H1 (cell line): ENCODE results near the gene RTF1. TPM values are rescaled to one million over a fixed set of nuclear protein-coding genes. Genes with fewer than 3 reads are reported as not detected.

Experiments used
- CTCF ChIA-PET: fragments of 300-600 bp; sonication (Branson Sonifier 250); formaldehyde crosslinking; loops from one replicate; lab custom pipeline; 2021; ENCODE audit not compliant: partially characterized antibody; lab: Charles Lee
- POLR2A ChIA-PET: fragments of 300-600 bp; sonication (Branson Sonifier 250); formaldehyde crosslinking; loops from one replicate; lab custom pipeline; 2021; ENCODE audit warnings: inconsistent platforms; ENCODE audit not compliant: partially characterized antibody; lab: Charles Lee
- DNase-seq, 2 experiments: peaks; one replicate each; pipeline versions ENCODE4 v3.0.0 to v3.0.0-alpha.2; 2010 to 2022; ENCODE audit warnings: low spot score in 2 of 2, low read depth in 1 of 2, mixed read lengths in 1 of 2
- FAIRE-seq: peaks from 2 replicates; lab custom pipeline; 2011; peaks lifted over from hg19 to GRCh38; lab: Jason Lieb, UNC
- H2AFZ ChIP-seq: 2 replicates; pipeline ENCODE4 v1.8.1; 2012; ENCODE audit warnings: low read length, inconsistent platforms
- H2AK5ac ChIP-seq: 2 replicates; pipeline ENCODE4 v1.6.1; 2013; ENCODE audit warnings: low read depth, low read length
- H2BK120ac ChIP-seq: replicated peaks from 2 replicates; pipeline ENCODE3; 2013; ENCODE audit warnings: low read depth, low read length, inconsistent platforms
- H2BK12ac ChIP-seq: 2 replicates; pipeline ENCODE4 v1.6.1; 2013; ENCODE audit warnings: low read depth, low read length
- H2BK15ac ChIP-seq: 2 replicates; pipeline ENCODE4 v1.6.1; 2013; ENCODE audit warnings: low read length
- H2BK20ac ChIP-seq: 2 replicates; pipeline ENCODE4 v1.6.1; 2013; ENCODE audit warnings: low read length
- H2BK5ac ChIP-seq: 2 replicates; pipeline ENCODE4 v1.6.1; 2013; ENCODE audit warnings: low read depth, low read length
- H3K14ac ChIP-seq: 2 replicates; pipeline ENCODE4 v1.6.1; 2013; ENCODE audit warnings: inconsistent platforms; ENCODE audit not compliant: insufficient read length
- H3K18ac ChIP-seq: 2 replicates; pipeline ENCODE4 v1.6.1; 2013; ENCODE audit warnings: low read length; ENCODE audit errors: extremely low read depth
- H3K23ac ChIP-seq: 2 replicates; pipeline ENCODE4 v1.6.1; 2013; ENCODE audit warnings: inconsistent platforms; ENCODE audit not compliant: insufficient read length
- H3K23me2 ChIP-seq: 2 replicates; pipeline ENCODE4 v1.6.1; 2013; ENCODE audit warnings: low read depth, low read length
- H3K27ac ChIP-seq: 2 replicates; pipeline ENCODE4 v1.6.1; 2011; ENCODE audit warnings: low read depth, low read length, inconsistent platforms
- H3K27me3 ChIP-seq, 4 experiments: replicated peaks in 1 of 4; 1 replicate in 1 of 4; 2 replicates in 3 of 4; pipeline versions ENCODE4 v1.6.1 to v1.8.1; 2011 to 2013; ENCODE audit warnings: low read length in 3 of 4, mild to moderate bottlenecking in 3 of 4, inconsistent platforms in 2 of 4, mixed read lengths in 2 of 4, moderate library complexity in 1 of 4; ENCODE audit not compliant: control insufficient read depth in 3 of 4, insufficient read depth in 3 of 4; ENCODE audit errors: extremely low read depth in 1 of 4
- H3K36me3 ChIP-seq, 4 experiments: 2 replicates each; pipeline versions ENCODE4 v1.6.1 to v1.8.1; 2011 to 2013; ENCODE audit warnings: mild to moderate bottlenecking in 4 of 4, low read length in 3 of 4, moderate library complexity in 2 of 4, control low read depth in 1 of 4, inconsistent platforms in 1 of 4; ENCODE audit not compliant: insufficient read depth in 4 of 4, control insufficient read depth in 2 of 4
- H3K4ac ChIP-seq: replicated peaks from 2 replicates; pipeline ENCODE3; 2013; ENCODE audit warnings: low read length, low read depth, mixed read lengths, inconsistent platforms; ENCODE audit not compliant: insufficient read length
- H3K4me1 ChIP-seq, 4 experiments: replicated peaks in 1 of 4; 1 replicate in 1 of 4; 2 replicates in 3 of 4; pipeline versions ENCODE4 v1.6.1 to v1.8.1; 2011 to 2013; ENCODE audit warnings: low read length in 3 of 4, inconsistent platforms in 2 of 4, mixed read lengths in 1 of 4; ENCODE audit not compliant: insufficient read depth in 4 of 4, control insufficient read depth in 3 of 4
- H3K4me2 ChIP-seq, 2 experiments: 2 replicates each; pipeline versions ENCODE4 v1.6.1 to v1.8.1; 2011 to 2013; ENCODE audit warnings: low read depth in 2 of 2, low read length in 2 of 2, control low read depth in 1 of 2, inconsistent platforms in 1 of 2, mild to moderate bottlenecking in 1 of 2; ENCODE audit not compliant: insufficient read depth in 1 of 2
- H3K4me3 ChIP-seq, 4 experiments: fragments of 200-600, 300-600 bp in 1 of 4; sonication (generic), shearing (Covaris generic), sonication (Bioruptor Twin) in 1 of 4; 2 replicates each; pipeline versions ENCODE4 v1.5.1 to v1.8.1; 2011 to 2016; ENCODE audit warnings: low read length in 4 of 4, low read depth in 3 of 4, control low read depth in 2 of 4, inconsistent platforms in 2 of 4, mild to moderate bottlenecking in 2 of 4, mixed read lengths in 1 of 4, moderate library complexity in 1 of 4; ENCODE audit not compliant: insufficient read depth in 2 of 4; ENCODE audit errors: extremely low read depth in 1 of 4
- H3K56ac ChIP-seq: replicated peaks from 2 replicates; pipeline ENCODE3; 2013; ENCODE audit warnings: low read depth, mild to moderate bottlenecking, mixed read lengths, low read length, inconsistent platforms; ENCODE audit not compliant: insufficient read length
- H3K79me1 ChIP-seq: 2 replicates; pipeline ENCODE4 v1.6.1; 2013; ENCODE audit warnings: low read depth, low read length, control low read depth
- H3K79me2 ChIP-seq, 2 experiments: 2 replicates each; pipeline versions ENCODE4 v1.6.1 to v1.8.1; 2012 to 2013; ENCODE audit warnings: low read length in 2 of 2, mild to moderate bottlenecking in 2 of 2, inconsistent platforms in 1 of 2; ENCODE audit not compliant: insufficient read depth in 2 of 2, control insufficient read depth in 1 of 2
- H3K9ac ChIP-seq, 4 experiments: replicated peaks in 1 of 4; 1 replicate in 1 of 4; 2 replicates in 3 of 4; pipeline versions ENCODE4 v1.6.1 to v1.8.1; 2011 to 2013; ENCODE audit warnings: low read depth in 3 of 4, low read length in 3 of 4, control low read depth in 2 of 4, mild to moderate bottlenecking in 2 of 4, moderate library complexity in 2 of 4, inconsistent platforms in 1 of 4; ENCODE audit errors: extremely low read depth in 1 of 4
- H3K9me3 ChIP-seq, 2 experiments: 2 replicates each; pipeline versions ENCODE4 v1.6.1 to v1.8.1; 2012 to 2013; ENCODE audit warnings: mild to moderate bottlenecking in 2 of 2, moderate library complexity in 2 of 2, control low read depth in 1 of 2, inconsistent platforms in 1 of 2, low read depth in 1 of 2, low read length in 1 of 2, mixed read lengths in 1 of 2; ENCODE audit not compliant: insufficient read depth in 2 of 2
- H4K20me1 ChIP-seq, 2 experiments: replicated peaks in 1 of 2; 2 replicates each; pipeline versions ENCODE3 to v1.8.1; 2011 to 2013; ENCODE audit warnings: inconsistent platforms in 2 of 2, low read length in 2 of 2, mild to moderate bottlenecking in 1 of 2; ENCODE audit not compliant: insufficient read depth in 2 of 2, control insufficient read depth in 1 of 2
- H4K5ac ChIP-seq: 2 replicates; pipeline ENCODE4 v1.6.1; 2013; ENCODE audit warnings: low read length, low read depth, mixed read lengths, inconsistent platforms; ENCODE audit not compliant: insufficient read length
- H4K8ac ChIP-seq: 2 replicates; pipeline ENCODE4 v1.8.0; 2013; ENCODE audit warnings: mild to moderate bottlenecking, moderate library complexity, low read length, inconsistent platforms; ENCODE audit not compliant: insufficient read depth; ENCODE audit errors: extremely low read depth
- H4K91ac ChIP-seq: replicated peaks from 2 replicates; pipeline ENCODE3; 2013; ENCODE audit warnings: low read length, mixed read lengths, inconsistent platforms; ENCODE audit not compliant: insufficient read length
- CBX8 ChIP-seq: fragments of 300-800, 300-1000 bp; sonication (generic); IDR thresholded peaks from 2 replicates; pipeline ENCODE4 v1.7.1; 2016; ENCODE audit warnings: low read depth, low read length, borderline replicate concordance
- CEBPB ChIP-seq: IDR thresholded peaks from 2 replicates; pipeline ENCODE4 v1.6.1; 2012; ENCODE audit warnings: low read depth, low read length
- E2F6 ChIP-seq: IDR thresholded peaks from 2 replicates; pipeline ENCODE4 v1.6.1; 2012; ENCODE audit warnings: inconsistent platforms
- FOSL1 ChIP-seq: IDR thresholded peaks from 2 replicates; pipeline ENCODE4 v1.6.1; 2011; ENCODE audit warnings: mild to moderate bottlenecking, low read depth, low read length, moderate library complexity; ENCODE audit not compliant: insufficient read depth
- KDM1A ChIP-seq: fragments of 200-600, 300-600 bp; sonication (generic); IDR thresholded peaks from 2 replicates; pipeline ENCODE4 v1.7.1; 2016; ENCODE audit warnings: mild to moderate bottlenecking, low read length, borderline replicate concordance
- KDM5A ChIP-seq: fragments of 200-600 bp; IDR thresholded peaks from 2 replicates; pipeline ENCODE4 v1.7.1; 2012; ENCODE audit warnings: mild to moderate bottlenecking, low read length, inconsistent platforms, mixed read lengths
- MAFK ChIP-seq: IDR thresholded peaks from 2 replicates; pipeline ENCODE4 v1.6.1; 2012; ENCODE audit warnings: low read depth, mild to moderate bottlenecking, improper control_type of control experiment, low read length
- NRF1 ChIP-seq: IDR thresholded peaks from 2 replicates; pipeline ENCODE4 v1.6.1; 2011; ENCODE audit warnings: mild to moderate bottlenecking, low read depth, low read length, improper control_type of control experiment
- RBBP5 ChIP-seq: IDR thresholded peaks from 2 replicates; pipeline ENCODE4 v1.7.1; 2012; ENCODE audit warnings: low read depth, mild to moderate bottlenecking, inconsistent platforms, low read length, moderate library complexity, borderline replicate concordance
- SUZ12 ChIP-seq: fragments of 200-600 bp; sonication (generic); IDR thresholded peaks from 2 replicates; pipeline ENCODE4 v1.6.1; 2012; ENCODE audit warnings: mild to moderate bottlenecking, inconsistent platforms, low read length, moderate library complexity, mixed read lengths
- TAF7 ChIP-seq: optimal IDR thresholded peaks from 2 replicates; pipeline ENCODE3; 2011; ENCODE audit warnings: low read depth, mild to moderate bottlenecking, inconsistent platforms, low read length, moderate library complexity, borderline replicate concordance
- WGBS, 2 experiments: shearing (Covaris generic) in 1 of 2; methylation state at CpG; one replicate each; pipeline versions ENCODE4 v1.1.6 to v1.1.7; 2013 to 2015; ENCODE audit warnings: low lambda C conversion rate in 2 of 2, mixed read lengths in 2 of 2, inconsistent platforms in 1 of 2, low coverage in 1 of 2, missing lambda C conversion rate in 1 of 2; ENCODE audit not compliant: insufficient replicate concordance in 2 of 2, insufficient coverage in 1 of 2, insufficient read length in 1 of 2; ENCODE audit errors: extremely low coverage in 1 of 2, missing lambda C conversion rate in 1 of 2; 5-methylcytosine and 5-hydroxymethylcytosine counted together
- polyA plus RNA-seq, 7 experiments: library from polyadenylated mRNA; depleted of rRNA in 3 of 7; stranded (reverse) in 5 of 7; unstranded in 2 of 7; fragments of >200 nt in 5 of 7; fragments of 200-250 nt in 2 of 7; gene quantifications; 1 replicate in 5 of 7; 2 replicates in 1 of 7; 4 replicates in 1 of 7; pipeline versions ENCODE4 v1.2.1 to v1.2.3, GENCODE V29; 2011 to 2013; ENCODE audit warnings: missing spikeins in 2 of 7, mixed read lengths in 2 of 7
- total RNA-seq: library from RNA; stranded (reverse); fragmentation: NEBNext Ultra II Directional; extraction: Animal tissue kit (Norgen Biotek cat#: 25700); gene quantifications from 2 replicates; pipeline ENCODE4 v1.2.1, GENCODE V29; 2021

RTF1 gene
- total and polyA plus RNA-seq, 2 of the 8 experiments (the other 6 are each of a cell fraction or from before 2014, with no cell fraction given), result 22.6 to 47.7 TPM

GRCh38 chr15:41396111-41396510 is 20.8 kb upstream of the RTF1 start:
- no peak overlapping the region for H3K4ac ChIP-seq
- no peak overlapping the region for H3K9ac ChIP-seq
- DNase-seq (no peak), FAIRE-seq (no peak)
- H4K91ac ChIP-seq, result no peak overlapping the region
- H3K27ac ChIP-seq, result no peak overlapping the region
- H4K20me1 ChIP-seq, result peaks cover 0 to 2% of the 10 kb centered on the region in 2 experiments
- ChIA-PET CTCF (interaction anchor here (0.5 kb wide), 1 partner anchor 19 kb away, joined by 3 read pairs; no protein-coding TSS in a partner anchor), POLR2A (no interaction called here)
- H2BK15ac ChIP-seq, result no peak overlapping the region
- no peak overlapping the region for H2AK5ac ChIP-seq
- peaks cover 2 to 7% (median 5%) of the 10 kb centered on the region in 4 experiments; a peak in 4 of 8 replicates for H3K36me3 ChIP-seq
- no peak overlapping the region for H2BK5ac ChIP-seq
- no peak overlapping the region for H4K5ac ChIP-seq
- no peak overlapping the region for H3K23ac ChIP-seq
- H3K79me2 ChIP-seq, result no peaks in the 10 kb centered on the region
- no peak overlapping the region for H2BK20ac ChIP-seq
- no peak overlapping the region for H3K4me3 ChIP-seq
- H3K9me3 ChIP-seq, result no peaks in the 10 kb centered on the region
- H3K79me1 ChIP-seq, result no peaks in the 10 kb centered on the region; the same call in 1 of the 2 replicates
- no peaks in the 10 kb centered on the region for H3K23me2 ChIP-seq
- H3K4me1 ChIP-seq, result no peaks in the 10 kb centered on the region
- no peak overlapping the region for H3K14ac ChIP-seq
- H3K27me3 ChIP-seq, result no peaks in the 10 kb centered on the region
- H3K56ac ChIP-seq, result no peak overlapping the region
- 96% methylated on average over 3 of the region's 3 CpGs; no CpG with 5 or more reads in 1 of the 2 experiments for WGBS, 2 experiments
- no peak overlapping the region for H4K8ac ChIP-seq
- H3K18ac ChIP-seq, result no peak overlapping the region
- H2AFZ ChIP-seq, result no peak overlapping the region
- H3K4me2 ChIP-seq, result no peak overlapping the region
- H2BK12ac ChIP-seq, result no peak overlapping the region
- no peak overlapping the region for H2BK120ac ChIP-seq
- TF ChIP-seq CEBPB, result no peak
- no peak for TF ChIP-seq KDM5A
- TF ChIP-seq E2F6, result no peak
- no peak for TF ChIP-seq KDM1A
- TF ChIP-seq CBX8, result no peak
- no peak for TF ChIP-seq MAFK
- no peak for TF ChIP-seq TAF7
- TF ChIP-seq NRF1, result no peak
- no peak for TF ChIP-seq FOSL1
- no peak for TF ChIP-seq SUZ12
- TF ChIP-seq RBBP5, result no peak
